Panc1 (cell line): ENCODE results near the gene NEDD8.

Experiments
- CTCF ChIP-seq: fragments of 450-650 bp; IDR thresholded peaks from 2 replicates; pipeline ENCODE4 v1.5.1; 2017; ENCODE audit warnings: mild to moderate bottlenecking
- REST ChIP-seq, 2 experiments: IDR thresholded peaks; 2 replicates each; pipeline ENCODE4 v1.6.1; 2011 to 2012; ENCODE audit warnings: low read depth in 2 of 2, control low read depth in 1 of 2, low read length in 1 of 2, mild to moderate bottlenecking in 1 of 2, moderate library complexity in 1 of 2; ENCODE audit not compliant: insufficient read depth in 1 of 2

- no peak for TF ChIP-seq REST (IDR thresholded peaks at IDR 0.05; ENCODE audit: insufficient read depth in 1 of 2, low read depth in 2 of 2, low read length in 1 of 2)
- no peak for TF ChIP-seq CTCF
Observed at GRCh38 chr14:24206260-24207103, 25.7 kb downstream of the NEDD8 start.
